GM12878 (cell line): Measurements from ENCODE around the gene PROKR1. TPM values are rescaled to one million over a fixed set of nuclear protein-coding genes. Genes with fewer than 3 reads are reported as not detected.
"Not testable (repeated sequence)": the region's sequence is repeated elsewhere in the genome, so short reads cannot be mapped to it uniquely, and the experiment has no call there.

Source experiments
- ATAC-seq: fragments of 200-7000 bp; cut with Tn5 transposase; 3 replicates; pipeline ENCODE4 v1.9.1; 2020; ENCODE audit warnings: mild to moderate bottlenecking, moderate library complexity
- BruUV-seq: library from RNA; stranded (reverse); fragments of 400-500 nt; replicated peaks from 2 replicates; lab custom pipeline; 2021; lab: Mats Ljungman, UMichigan
- CTCF ChIA-PET: fragments of 300-600 bp; sonication (Branson Sonifier 250); formaldehyde crosslinking; extraction: SDS; loops from one replicate; lab custom pipeline; 2021; ENCODE audit warnings: inconsistent platforms; lab: Yijun Ruan, JAX
- POLR2A ChIA-PET: fragments of 350-600 bp; formaldehyde crosslinking; extraction: SDS; loops from one replicate; lab custom pipeline; 2021; ENCODE audit warnings: inconsistent platforms; lab: Charles Lee
- RAD21 ChIA-PET: fragments of 300-600 bp; sonication (Branson Sonifier 250); formaldehyde crosslinking; loops from one replicate; lab custom pipeline; 2023; ENCODE audit warnings: antibody characterized with exemption; ENCODE audit not compliant: unreplicated experiment; lab: Charles Lee
- SMC1A ChIA-PET: fragments of 300-600 bp; sonication (Branson Sonifier 250); formaldehyde crosslinking; loops from one replicate; lab custom pipeline; 2023; ENCODE audit not compliant: unreplicated experiment, uncharacterized antibody; lab: Charles Lee
- DNase-seq: peaks from one replicate; pipeline ENCODE4 v3.0.0-alpha.2; 2011; ENCODE audit warnings: low read depth, low spot score
- FAIRE-seq: peaks from 3 replicates; lab custom pipeline; 2011; peaks lifted over from hg19 to GRCh38; lab: Jason Lieb, UNC
- H2AFZ ChIP-seq: 2 replicates; pipeline ENCODE4 v1.6.0; 2011; ENCODE audit warnings: low read depth, low read length, control low read depth; ENCODE audit not compliant: control insufficient read depth
- H3K27ac ChIP-seq: 2 replicates; pipeline ENCODE4 v1.5.1; 2011; ENCODE audit warnings: control low read depth; ENCODE audit not compliant: control insufficient read depth, insufficient read depth
- H3K27me3 ChIP-seq, 2 experiments: replicated peaks in 1 of 2; 2 replicates each; pipeline versions ENCODE4 v1.6.0 to v1.6.1; 2011; ENCODE audit warnings: low read length in 1 of 2; ENCODE audit not compliant: control insufficient read depth in 2 of 2, insufficient read depth in 2 of 2
- H3K36me3 ChIP-seq, 2 experiments: 2 replicates each; pipeline ENCODE4 v1.5.1; 2011; ENCODE audit warnings: low read length in 1 of 2; ENCODE audit not compliant: control insufficient read depth in 2 of 2, insufficient read depth in 2 of 2
- H3K4me1 ChIP-seq: 2 replicates; pipeline ENCODE4 v1.6.1; 2011; ENCODE audit warnings: mild to moderate bottlenecking, low read length, moderate library complexity, mixed read lengths; ENCODE audit not compliant: control insufficient read depth, insufficient read depth
- H3K4me2 ChIP-seq: 2 replicates; pipeline ENCODE4 v1.6.0; 2011; ENCODE audit warnings: control low read depth; ENCODE audit not compliant: control insufficient read depth, insufficient read depth
- H3K4me3 ChIP-seq: fragments of 200-600 bp; sonication (generic); 2 replicates; pipeline ENCODE4 v1.5.1; 2016
- H3K79me2 ChIP-seq: 2 replicates; pipeline ENCODE4 v1.6.0; 2011; ENCODE audit warnings: low read length; ENCODE audit not compliant: control insufficient read depth, insufficient read depth
- H3K9ac ChIP-seq: 2 replicates; pipeline ENCODE4 v1.8.0; 2011; ENCODE audit warnings: low read length, control low read depth, mixed read lengths; ENCODE audit not compliant: control insufficient read depth, insufficient read depth
- H3K9me3 ChIP-seq: replicated peaks from 3 replicates; pipeline ENCODE4 v1.5.1; 2011; ENCODE audit warnings: mild to moderate bottlenecking, low read length; ENCODE audit not compliant: control insufficient read depth, insufficient read depth
- H4K20me1 ChIP-seq: 2 replicates; pipeline ENCODE4 v1.6.0; 2011; ENCODE audit not compliant: control insufficient read depth, insufficient read depth
- ESRRA ChIP-seq: IDR thresholded peaks from 2 replicates; pipeline ENCODE4 v1.6.1; 2012; ENCODE audit warnings: mild to moderate bottlenecking, low read length, improper control_type of control experiment
- SMAD1 ChIP-seq: fragments of 450-650 bp; IDR thresholded peaks from 2 replicates; pipeline ENCODE4 v1.6.1; 2018; ENCODE audit warnings: mild to moderate bottlenecking, low read depth; ENCODE audit not compliant: partially characterized antibody
- ZBTB33 ChIP-seq: fragments of 450-650 bp; IDR thresholded peaks from 2 replicates; pipeline ENCODE4 v1.6.1; 2017; ENCODE audit warnings: mild to moderate bottlenecking
- WGBS: methylation state at CpG from one replicate; pipeline ENCODE4 v1.1.6; 2016; ENCODE audit warnings: low lambda C conversion rate; ENCODE audit not compliant: insufficient replicate concordance, insufficient coverage; ENCODE audit errors: missing lambda C conversion rate; 5-methylcytosine and 5-hydroxymethylcytosine counted together
- in situ Hi-C: fragments of 300-500 bp; cut with MboI; formaldehyde crosslinking; loops from 9 replicates; pipeline ENCODE4 v1.14.3; 2018; ENCODE audit warnings: mixed read lengths
- intact Hi-C: fragments of 100-400 bp; cut with micrococcal nuclease; formaldehyde crosslinking; loops from one replicate; pipeline ENCODE4 v1.14.2; 2022; ENCODE audit not compliant: unreplicated experiment
- polyA plus RNA-seq, 11 experiments: library from polyadenylated mRNA; depleted of rRNA in 4 of 11; unstranded in 6 of 11; stranded (reverse) in 5 of 11; fragments of >200 nt; fragmentation: Nextera tagmentation in 4 of 11; fragmentation: Illumina TruSeq in 1 of 11; extraction: Ambion mirVana in 4 of 11; extraction: Trizol in 1 of 11; gene quantifications; 1 replicate in 1 of 11; 2 replicates in 10 of 11; pipeline versions ENCODE4 v1.2.1 to v1.2.3, GENCODE V29; 2011 to 2016; ENCODE audit warnings: inconsistent platforms in 2 of 11, missing spikeins in 2 of 11, low read depth in 1 of 11
- total RNA-seq, 4 experiments: library from RNA; depleted of rRNA in 3 of 4; stranded (reverse); fragments of >200 nt in 3 of 4; fragmentation: Illumina TruSeq in 1 of 4; extraction: Trizol in 1 of 4; gene quantifications; 2 replicates each; pipeline versions ENCODE4 v1.2.1 to v1.2.3, GENCODE V29; 2013 to 2021
- TF ChIP-seq, protein P1 (sequence below): IDR thresholded peaks from 2 replicates; pipeline ENCODE4 v1.6.1; 2012; ENCODE audit warnings: low read depth, low read length, improper control_type of control experiment

PROKR1 gene
- total and polyA plus RNA-seq, 10 of the 15 experiments (the other 5 are each of a cell fraction or from before 2014, with no cell fraction given), result 0.01 to 0.02 TPM; not detected in 8

GRCh38 chr2:68679917-68680267, 36.5 kb downstream of the PROKR1 start:
- H3K9ac ChIP-seq, H2AFZ ChIP-seq, H3K4me3 ChIP-seq, H3K36me3 ChIP-seq, H3K4me1 ChIP-seq, H4K20me1 ChIP-seq, DNase-seq, BruUV-seq, in situ Hi-C loops, H3K27ac ChIP-seq, H3K9me3 ChIP-seq, RAD21 ChIA-PET, intact Hi-C loops, ATAC-seq, H3K4me2 ChIP-seq, FAIRE-seq, H3K79me2 ChIP-seq, H3K27me3 ChIP-seq, POLR2A ChIA-PET: not testable (repeated sequence)
- 83% methylated on average over 9 of the region's 9 CpGs for WGBS
- ChIA-PET CTCF (interaction anchor here (1.2 kb wide), 1 partner anchor 29 kb away, joined by 6 read pairs; no protein-coding TSS in a partner anchor), SMC1A (interaction anchor here (0.9 kb wide), 1 partner anchor 10 kb away, joined by 3 read pairs; no protein-coding TSS in a partner anchor)

DNA sequence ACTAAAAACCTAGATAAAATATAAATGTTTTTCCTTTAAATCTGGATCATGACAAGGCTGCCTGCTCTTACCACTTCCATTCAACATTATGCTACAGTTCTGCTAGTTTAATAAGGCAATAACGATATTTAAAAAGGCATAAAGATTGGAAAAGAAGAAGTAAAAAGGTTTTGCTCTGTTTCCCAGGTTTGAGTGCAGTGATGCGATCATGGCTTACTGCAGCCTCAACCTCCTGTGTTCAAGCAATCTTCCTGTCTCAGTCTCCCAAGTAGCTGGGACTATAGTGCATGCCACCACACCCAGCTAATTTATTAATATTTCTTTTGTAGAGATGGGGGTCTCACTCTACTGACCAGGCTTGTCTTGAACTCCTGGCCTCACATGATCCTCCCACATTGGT, 40.8 kb downstream of the PROKR1 start:
- FAIRE-seq (no peak), DNase-seq (no peak), ATAC-seq (no peak)
- TF ChIP-seq, protein P1, sequence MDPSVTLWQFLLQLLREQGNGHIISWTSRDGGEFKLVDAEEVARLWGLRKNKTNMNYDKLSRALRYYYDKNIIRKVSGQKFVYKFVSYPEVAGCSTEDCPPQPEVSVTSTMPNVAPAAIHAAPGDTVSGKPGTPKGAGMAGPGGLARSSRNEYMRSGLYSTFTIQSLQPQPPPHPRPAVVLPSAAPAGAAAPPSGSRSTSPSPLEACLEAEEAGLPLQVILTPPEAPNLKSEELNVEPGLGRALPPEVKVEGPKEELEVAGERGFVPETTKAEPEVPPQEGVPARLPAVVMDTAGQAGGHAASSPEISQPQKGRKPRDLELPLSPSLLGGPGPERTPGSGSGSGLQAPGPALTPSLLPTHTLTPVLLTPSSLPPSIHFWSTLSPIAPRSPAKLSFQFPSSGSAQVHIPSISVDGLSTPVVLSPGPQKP, result no peak
- TF ChIP-seq ESRRA (no peak), SMAD1 (no peak), ZBTB33 (no peak)
- Histone ChIP-seq H3K9ac (no peak overlapping the region), H2AFZ (no peak overlapping the region), H3K4me3 (no peak overlapping the region), H3K79me2 (no peaks in the 10 kb centered on the region), H3K27ac (no peak overlapping the region), H3K4me1 (peaks cover 8% of the 10 kb centered on the region; the same call in 1 of the 2 replicates), H4K20me1 (no peaks in the 10 kb centered on the region), H3K4me2 (no peak overlapping the region), H3K36me3 (no peaks in the 10 kb centered on the region), H3K9me3 (no peaks in the 10 kb centered on the region; the same call in 1 of the 3 replicates), H3K27me3 (no peaks in the 10 kb centered on the region)
- ChIA-PET POLR2A (no interaction called here), SMC1A (interaction anchor here (1.2 kb wide), 1 partner anchor 42 kb away, joined by 3 read pairs; no protein-coding TSS in a partner anchor), CTCF (interaction anchor here (1.6 kb wide), 1 partner anchor 221 kb away, joined by 4 read pairs; no protein-coding TSS in a partner anchor), RAD21 (no interaction called here)
- in situ Hi-C loops, result no loop called here
- 50% methylated on average over 2 of the region's 2 CpGs for WGBS
- intact Hi-C loops, result no loop called here
- BruUV-seq, result no TSS peak
